ENCODE measurements around the gene ARFIP2.
A peak's percentile ranks its signal among the peaks of the same experiment; 100 is the strongest.

DNA sequence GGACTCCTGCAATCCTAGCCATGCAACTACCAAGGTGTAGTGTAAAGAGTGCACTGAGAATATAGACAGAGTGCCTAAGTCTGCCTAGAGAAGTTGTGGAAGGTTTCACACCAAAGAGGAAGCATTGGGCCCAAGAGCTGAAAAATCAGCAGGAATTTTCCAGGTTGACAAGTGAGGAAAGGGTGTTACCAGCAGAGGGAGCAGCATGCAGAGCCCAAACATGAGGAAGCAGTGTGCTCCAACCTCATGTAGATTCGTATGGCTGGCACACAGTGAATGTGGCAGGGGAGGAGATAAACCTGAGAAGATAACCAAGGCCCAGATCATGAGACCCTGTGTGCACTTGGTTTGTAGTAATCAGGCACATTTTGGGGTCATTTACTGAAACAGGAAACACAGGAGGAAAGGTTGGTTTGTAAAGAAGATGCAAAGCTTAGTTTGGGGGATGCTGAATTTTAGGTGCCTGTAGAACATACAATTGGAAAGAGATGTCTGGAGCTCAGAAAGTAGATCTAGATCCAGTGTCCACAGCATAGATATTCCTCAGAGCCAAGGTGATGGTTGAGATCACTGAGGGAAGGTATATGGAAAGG lies 42.1 kb downstream of the ARFIP2 start:
- TF ChIP-seq EZH2 (IDR thresholded peaks at IDR 0.05; ENCODE audit: low read length, unreplicated experiment) = no peak
- TF ChIP-seq, protein P1, sequence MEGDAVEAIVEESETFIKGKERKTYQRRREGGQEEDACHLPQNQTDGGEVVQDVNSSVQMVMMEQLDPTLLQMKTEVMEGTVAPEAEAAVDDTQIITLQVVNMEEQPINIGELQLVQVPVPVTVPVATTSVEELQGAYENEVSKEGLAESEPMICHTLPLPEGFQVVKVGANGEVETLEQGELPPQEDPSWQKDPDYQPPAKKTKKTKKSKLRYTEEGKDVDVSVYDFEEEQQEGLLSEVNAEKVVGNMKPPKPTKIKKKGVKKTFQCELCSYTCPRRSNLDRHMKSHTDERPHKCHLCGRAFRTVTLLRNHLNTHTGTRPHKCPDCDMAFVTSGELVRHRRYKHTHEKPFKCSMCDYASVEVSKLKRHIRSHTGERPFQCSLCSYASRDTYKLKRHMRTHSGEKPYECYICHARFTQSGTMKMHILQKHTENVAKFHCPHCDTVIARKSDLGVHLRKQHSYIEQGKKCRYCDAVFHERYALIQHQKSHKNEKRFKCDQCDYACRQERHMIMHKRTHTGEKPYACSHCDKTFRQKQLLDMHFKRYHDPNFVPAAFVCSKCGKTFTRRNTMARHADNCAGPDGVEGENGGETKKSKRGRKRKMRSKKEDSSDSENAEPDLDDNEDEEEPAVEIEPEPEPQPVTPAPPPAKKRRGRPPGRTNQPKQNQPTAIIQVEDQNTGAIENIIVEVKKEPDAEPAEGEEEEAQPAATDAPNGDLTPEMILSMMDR (conservative IDR thresholded peaks at IDR 0.05; ENCODE audit: low read depth, low read length) = peak; percentile 66
